MCF 10A (cell line): ENCODE measurements around the gene CHST7. TPM values are rescaled to one million over a fixed set of nuclear protein-coding genes. Genes with fewer than 3 reads are reported as not detected.

Source experiments
- BruUV-seq: library from RNA; stranded (reverse); fragments of 400-500 nt; replicated peaks from 2 replicates; lab custom pipeline; 2021; lab: Mats Ljungman, UMichigan
- CTCF ChIA-PET: fragments of 300-600 bp; sonication (Branson Sonifier 250); formaldehyde crosslinking; extraction: SDS; loops from one replicate; lab custom pipeline; 2021; ENCODE audit warnings: antibody characterized with exemption, inconsistent platforms; lab: Yijun Ruan, JAX
- POLR2A ChIA-PET: fragments of 300-600, 350-650 bp; sonication (Branson Sonifier 250); formaldehyde crosslinking; extraction: SDS; loops from one replicate; lab custom pipeline; 2020; ENCODE audit warnings: antibody characterized with exemption, inconsistent platforms; lab: Yijun Ruan, JAX
- DNase-seq: peaks from one replicate; pipeline ENCODE4 v3.0.0-alpha.2; 2018; ENCODE audit not compliant: unreplicated experiment
- H3K27ac Mint-ChIP-seq: one replicate; pipeline ENCODE4 v1.8.0; 2022; ENCODE audit warnings: mild to moderate bottlenecking, low read depth, mixed read lengths; ENCODE audit not compliant: unreplicated experiment
- H3K27me3 Mint-ChIP-seq: one replicate; pipeline ENCODE4 v1.8.0; 2022; ENCODE audit warnings: mixed read lengths; ENCODE audit not compliant: insufficient read depth, unreplicated experiment
- H3K36me3 Mint-ChIP-seq: one replicate; pipeline ENCODE4 v1.8.0; 2022; ENCODE audit warnings: mild to moderate bottlenecking, moderate library complexity, mixed read lengths; ENCODE audit not compliant: insufficient read depth, unreplicated experiment
- H3K4me1 Mint-ChIP-seq: one replicate; pipeline ENCODE4 v1.8.0; 2022; ENCODE audit warnings: mixed read lengths; ENCODE audit not compliant: insufficient read depth, unreplicated experiment
- H3K4me3 Mint-ChIP-seq: one replicate; pipeline ENCODE4 v1.8.0; 2022; ENCODE audit warnings: mild to moderate bottlenecking, moderate library complexity, mixed read lengths; ENCODE audit not compliant: unreplicated experiment
- H3K9me3 Mint-ChIP-seq: one replicate; pipeline ENCODE4 v1.8.0; 2022; ENCODE audit warnings: mixed read lengths; ENCODE audit not compliant: unreplicated experiment
- intact Hi-C: fragments of 100-400 bp; cut with micrococcal nuclease; formaldehyde crosslinking; loops from 2 replicates; pipeline ENCODE4 v1.14.1; 2022
- total RNA-seq: library from RNA; stranded (reverse); gene quantifications from 2 replicates; pipeline ENCODE4 v1.2.3, GENCODE V29; 2022
- TF ChIP-seq, protein P1 (sequence below): fragments of 200-600 bp; IDR thresholded peaks from one replicate; pipeline ENCODE4 v1.8.0; 2022; ENCODE audit warnings: antibody characterized with exemption, mild to moderate bottlenecking; ENCODE audit not compliant: unreplicated experiment

Gene CHST7
- total RNA-seq, 1 experiment from 2014 or later, result 1.6 TPM

GRCh38 chrX:46607916-46608315, 34.4 kb downstream of the CHST7 start:
- no peak overlapping the region for H3K27ac Mint-ChIP-seq
- H3K4me3 Mint-ChIP-seq, result no peak overlapping the region
- H3K4me1 Mint-ChIP-seq, result no peaks in the 10 kb centered on the region
- intact Hi-C loops, result no loop called here
- ChIA-PET POLR2A (no interaction called here), CTCF (interaction anchor here (0.6 to 0.8 kb wide), 2 partner anchors 12 to 305 kb away, joined by 3 read pairs; no protein-coding TSS in a partner anchor)
- TF ChIP-seq, protein P1, sequence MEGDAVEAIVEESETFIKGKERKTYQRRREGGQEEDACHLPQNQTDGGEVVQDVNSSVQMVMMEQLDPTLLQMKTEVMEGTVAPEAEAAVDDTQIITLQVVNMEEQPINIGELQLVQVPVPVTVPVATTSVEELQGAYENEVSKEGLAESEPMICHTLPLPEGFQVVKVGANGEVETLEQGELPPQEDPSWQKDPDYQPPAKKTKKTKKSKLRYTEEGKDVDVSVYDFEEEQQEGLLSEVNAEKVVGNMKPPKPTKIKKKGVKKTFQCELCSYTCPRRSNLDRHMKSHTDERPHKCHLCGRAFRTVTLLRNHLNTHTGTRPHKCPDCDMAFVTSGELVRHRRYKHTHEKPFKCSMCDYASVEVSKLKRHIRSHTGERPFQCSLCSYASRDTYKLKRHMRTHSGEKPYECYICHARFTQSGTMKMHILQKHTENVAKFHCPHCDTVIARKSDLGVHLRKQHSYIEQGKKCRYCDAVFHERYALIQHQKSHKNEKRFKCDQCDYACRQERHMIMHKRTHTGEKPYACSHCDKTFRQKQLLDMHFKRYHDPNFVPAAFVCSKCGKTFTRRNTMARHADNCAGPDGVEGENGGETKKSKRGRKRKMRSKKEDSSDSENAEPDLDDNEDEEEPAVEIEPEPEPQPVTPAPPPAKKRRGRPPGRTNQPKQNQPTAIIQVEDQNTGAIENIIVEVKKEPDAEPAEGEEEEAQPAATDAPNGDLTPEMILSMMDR, result no peak
- H3K36me3 Mint-ChIP-seq, result peaks cover 12% of the 10 kb centered on the region
- BruUV-seq, result no TSS peak
- peaks cover 60% of the 10 kb centered on the region for H3K27me3 Mint-ChIP-seq
- no peaks in the 10 kb centered on the region for H3K9me3 Mint-ChIP-seq
- DNase-seq, result no peak

- TF ChIP-seq, protein P1, result no peak
- no TSS peak for BruUV-seq
- POLR2A ChIA-PET, result no interaction called here
- H3K4me3 Mint-ChIP-seq, result no peak overlapping the region
- CTCF ChIA-PET, result no interaction called here
- H3K27ac Mint-ChIP-seq, result no peak overlapping the region
- DNase-seq, result no peak
- intact Hi-C loops, result no loop called here
- no peaks in the 10 kb centered on the region for H3K4me1 Mint-ChIP-seq
- peaks cover 12% of the 10 kb centered on the region for H3K36me3 Mint-ChIP-seq
- H3K27me3 Mint-ChIP-seq, result peaks cover 68% of the 10 kb centered on the region
- H3K9me3 Mint-ChIP-seq, result no peaks in the 10 kb centered on the region
These were observed 36.6 kb downstream of the CHST7 start for GRCh38 chrX:46610070-46610658.

DNA sequence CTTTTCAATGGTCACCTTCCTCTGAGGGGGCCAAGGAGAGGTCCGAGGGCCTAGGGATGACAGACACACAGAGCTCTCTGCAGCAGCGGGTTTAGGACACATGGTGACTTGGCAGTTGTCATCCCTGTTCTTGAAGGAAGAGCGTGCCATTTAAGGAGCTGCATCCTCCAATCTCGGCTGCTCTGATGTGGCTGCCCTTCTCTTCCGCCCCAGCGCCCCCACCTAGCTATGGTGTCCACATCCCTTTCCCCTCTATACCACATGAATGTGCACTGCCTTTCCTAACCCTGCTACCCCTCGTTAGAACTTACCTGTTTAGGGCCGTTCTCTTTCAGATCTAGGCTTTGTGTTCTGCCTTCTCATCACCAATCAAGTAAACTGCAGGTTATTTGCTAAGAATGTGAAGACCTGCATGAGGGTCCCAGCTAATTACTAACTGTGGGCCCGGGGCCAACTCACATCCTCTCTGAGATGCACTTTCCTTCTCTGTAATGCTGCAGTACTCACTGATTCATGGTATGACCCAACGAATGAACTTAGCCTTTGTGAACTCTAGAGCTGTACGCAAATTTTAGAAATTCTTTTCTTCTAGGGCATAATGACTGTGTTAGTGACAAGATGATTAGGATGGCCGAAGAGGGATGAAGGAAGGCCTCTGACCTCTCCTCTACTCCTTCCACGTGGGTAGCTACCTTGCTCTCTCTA, 38.2 kb downstream of the CHST7 start:
- Mint-ChIP-seq H3K27me3 (peaks cover 69% of the 10 kb centered on the region), H3K27ac (no peak overlapping the region), H3K9me3 (no peaks in the 10 kb centered on the region), H3K36me3 (peaks cover 13% of the 10 kb centered on the region), H3K4me3 (no peak overlapping the region), H3K4me1 (no peaks in the 10 kb centered on the region)
- TF ChIP-seq, protein P1, result no peak
- ChIA-PET POLR2A (no interaction called here), CTCF (interaction anchor here (0.5 to 0.7 kb wide), 2 partner anchors 31 to 44 kb away, joined by 3 to 7 read pairs; no protein-coding TSS in a partner anchor)
- BruUV-seq, result no TSS peak
- intact Hi-C loops, result no loop called here
- DNase-seq, result no peak

- H3K27me3 Mint-ChIP-seq, result peaks cover 62% of the 10 kb centered on the region
- no peak for DNase-seq
These were observed 44.3 kb downstream of the CHST7 start for GRCh38 chrX:46617906-46618305.

More at GRCh38 chrX:46617906-46618305, 44.3 kb downstream of the CHST7 start:
- POLR2A ChIA-PET, result interaction anchor here (0.6 kb wide), 1 partner anchor 88 kb away, joined by 3 read pairs; no protein-coding TSS in a partner anchor
- TF ChIP-seq, protein P1, result no peak
- intact Hi-C loops, result no loop called here
- H3K4me1 Mint-ChIP-seq, result no peaks in the 10 kb centered on the region
- no peak overlapping the region for H3K27ac Mint-ChIP-seq
- H3K9me3 Mint-ChIP-seq, result no peaks in the 10 kb centered on the region
- no TSS peak for BruUV-seq
- H3K36me3 Mint-ChIP-seq, result peaks cover 29% of the 10 kb centered on the region
- CTCF ChIA-PET, result interaction anchor here (1.1 kb wide), 1 partner anchor 13 kb away, joined by 3 read pairs; no protein-coding TSS in a partner anchor
- no peak overlapping the region for H3K4me3 Mint-ChIP-seq
